ENCODE measurements around the gene FAM174A.
"Not testable (repeated sequence)": the region's sequence is repeated elsewhere in the genome, so short reads cannot be mapped to it uniquely, and the experiment has no call there.

FAM174A gene

GRCh38 chr5:100576217-100576751 is 41.1 kb downstream of the FAM174A start:
- no peak for DNase-seq (ENCODE audit: low read depth)

- DNase-seq (ENCODE audit: low read depth) = no peak
Measured at GRCh38 chr5:100577506-100577905, 42.3 kb downstream of the FAM174A start.

GRCh38 chr5:100584069-100584468 is 48.9 kb downstream of the FAM174A start:
- no peak for DNase-seq (ENCODE audit: low read depth)

- no peak for DNase-seq (ENCODE audit: low read depth)
Measured at GRCh38 chr5:100584889-100585288, 49.7 kb downstream of the FAM174A start.

- DNase-seq (ENCODE audit: low read depth) = no peak
Measured at GRCh38 chr5:100590867-100591266, 55.7 kb downstream of the FAM174A start.

- peak; percentile 59 for DNase-seq (ENCODE audit: low read depth)
Measured at GRCh38 chr5:100595152-100595811, 60.1 kb downstream of the FAM174A start.

GRCh38 chr5:100595812-100596173 is 60.6 kb downstream of the FAM174A start:
- DNase-seq (ENCODE audit: low read depth) = no peak

GRCh38 chr5:100598446-100598845 is 63.3 kb downstream of the FAM174A start:
- DNase-seq (ENCODE audit: low read depth) = no peak

- DNase-seq (ENCODE audit: low read depth) = no peak
Measured at GRCh38 chr5:100600298-100600994, 65.3 kb downstream of the FAM174A start.

GRCh38 chr5:100603141-100603540 is 68.0 kb downstream of the FAM174A start:
- no peak for DNase-seq (ENCODE audit: low read depth)

GRCh38 chr5:100604021-100604420 is 68.8 kb downstream of the FAM174A start:
- DNase-seq (ENCODE audit: low read depth) = not testable (repeated sequence)

- DNase-seq (ENCODE audit: low read depth) = no peak
Measured at GRCh38 chr5:100609594-100609993, 74.4 kb downstream of the FAM174A start.

- DNase-seq (ENCODE audit: low read depth) = no peak
Measured at GRCh38 chr5:100614308-100614707, 79.1 kb downstream of the FAM174A start.

GRCh38 chr5:100615362-100615761 is 80.2 kb downstream of the FAM174A start:
- DNase-seq (ENCODE audit: low read depth) = no peak

- no peak for DNase-seq (ENCODE audit: low read depth)
Measured at GRCh38 chr5:100616291-100616690, 81.1 kb downstream of the FAM174A start.

- DNase-seq (ENCODE audit: low read depth) = no peak
Measured at GRCh38 chr5:100616981-100617380, 81.8 kb downstream of the FAM174A start.

GRCh38 chr5:100623719-100624118 is 88.5 kb downstream of the FAM174A start:
- no peak for DNase-seq (ENCODE audit: low read depth)

GRCh38 chr5:100634937-100635534 is 99.9 kb downstream of the FAM174A start:
- DNase-seq (ENCODE audit: low read depth) = no peak
